ENCODE measurements around the gene MAMDC2. TPM values are rescaled to one million over a fixed set of nuclear protein-coding genes. Genes with fewer than 3 reads are reported as not detected.
A peak's percentile ranks its signal among the peaks of the same experiment; 100 is the strongest.

MAMDC2 gene
- total RNA-seq, 1 donor from 2014 or later = 28.7 TPM

GRCh38 chr9:70257502-70257901 is 213.9 kb downstream of the MAMDC2 start:
- Mint-ChIP-seq H3K4me1 (peaks cover 77% of the 10 kb centered on the region), H3K9me3 (no peaks in the 10 kb centered on the region), H3K27me3 (ENCODE audit: insufficient read depth, low read depth) (peaks cover 2% of the 10 kb centered on the region), H3K27ac (peak overlapping the region; percentile 97), H3K4me3 (peak overlapping the region; percentile 98), H3K36me3 (peaks cover 24% of the 10 kb centered on the region)
- TF ChIP-seq EZH2 (IDR thresholded peaks at IDR 0.05) (no peak), CTCF (IDR thresholded peaks at IDR 0.05) (no peak), EZH2phosphoT487 (IDR thresholded peaks at IDR 0.05) (no peak)
- peaks cover 37% of the 10 kb centered on the region for H3K79me2 ChIP-seq (ENCODE audit: low read depth)
- H3K36me3 ChIP-seq = no peaks in the 10 kb centered on the region
- peak overlapping the region; percentile 85 for H3K4me2 ChIP-seq
- no peaks in the 10 kb centered on the region for H3K27me3 ChIP-seq
- peaks cover 31% of the 10 kb centered on the region for H4K20me1 ChIP-seq (ENCODE audit: low read depth)
- H3F3A ChIP-seq (ENCODE audit: low read depth) = peaks cover 18% of the 10 kb centered on the region
- H3K9me3 ChIP-seq (ENCODE audit: low read depth) = no peaks in the 10 kb centered on the region
- no peak overlapping the region for H2AFZ ChIP-seq (replicated peaks)
- H3K9ac ChIP-seq = no peak overlapping the region
- no peak for DNase-seq (ENCODE audit: low spot score)
- H3K27ac ChIP-seq = no peak overlapping the region
- H3K4me3 ChIP-seq = no peak overlapping the region
- H3K4me1 ChIP-seq = peaks cover 17% of the 10 kb centered on the region

- peaks cover 2% of the 10 kb centered on the region for H3K27me3 Mint-ChIP-seq (ENCODE audit: insufficient read depth, low read depth)
Measured at GRCh38 chr9:70257991-70258691, 214.5 kb downstream of the MAMDC2 start.

GRCh38 chr9:70258692-70259511 is 215.3 kb downstream of the MAMDC2 start, which contains the start of gene SMC5:
TSS of gene SMC5 (plus strand) at chr9:70258978. CDS start at chr9:70259079, 101 bp downstream.
- Mint-ChIP-seq H3K27me3 (ENCODE audit: insufficient read depth, low read depth) (peaks cover 2% of the 10 kb centered on the region), H3K27ac (peak within 1 kb of the TSS; percentile 97), H3K4me3 (peak within 1 kb of the TSS; percentile 98), H3K9me3 (no peaks in the 10 kb centered on the region), H3K4me1 (peaks cover 69% of the 10 kb centered on the region), H3K36me3 (peaks cover 26% of the 10 kb centered on the region)
- TF ChIP-seq EZH2phosphoT487 (IDR thresholded peaks at IDR 0.05) = no peak
- TF ChIP-seq CTCF (IDR thresholded peaks at IDR 0.05) = no peak
- no peak for TF ChIP-seq EZH2 (IDR thresholded peaks at IDR 0.05)
- Histone ChIP-seq H3K9me3 (ENCODE audit: low read depth) (no peaks in the 10 kb centered on the region), H4K20me1 (ENCODE audit: low read depth) (peaks cover 45% of the 10 kb centered on the region), H3K27ac (peak within 1 kb of the TSS; percentile 72), H3K4me2 (peak within 1 kb of the TSS; percentile 85), H3K27me3 (no peaks in the 10 kb centered on the region), H3K9ac (peak within 1 kb of the TSS; percentile 77), H3K4me1 (peaks cover 21% of the 10 kb centered on the region), H3K36me3 (peaks cover under 1% of the 10 kb centered on the region), H3K79me2 (ENCODE audit: low read depth) (peaks cover 51% of the 10 kb centered on the region), H2AFZ (replicated peaks) (peak within 1 kb of the TSS; percentile 57), H3K4me3 (peak within 1 kb of the TSS; percentile 84), H3F3A (ENCODE audit: low read depth) (peaks cover 18% of the 10 kb centered on the region)
- peak; percentile 93 for DNase-seq (ENCODE audit: low spot score)

More at GRCh38 chr9:70257991-70258691, 214.5 kb downstream of the MAMDC2 start:
- Histone ChIP-seq H3K36me3 (no peaks in the 10 kb centered on the region), H3K4me3 (peak overlapping the region; percentile 84), H3K4me1 (peaks cover 21% of the 10 kb centered on the region), H3K27ac (peak overlapping the region; percentile 3), H3F3A (ENCODE audit: low read depth) (peaks cover 18% of the 10 kb centered on the region), H4K20me1 (ENCODE audit: low read depth) (peaks cover 38% of the 10 kb centered on the region), H3K27me3 (no peaks in the 10 kb centered on the region), H3K9me3 (ENCODE audit: low read depth) (no peaks in the 10 kb centered on the region), H2AFZ (replicated peaks) (peak overlapping the region; percentile 57), H3K9ac (no peak overlapping the region), H3K79me2 (ENCODE audit: low read depth) (peaks cover 43% of the 10 kb centered on the region), H3K4me2 (peak overlapping the region; percentile 85)
- Mint-ChIP-seq H3K9me3 (no peaks in the 10 kb centered on the region), H3K4me1 (peaks cover 75% of the 10 kb centered on the region), H3K36me3 (peaks cover 26% of the 10 kb centered on the region), H3K4me3 (peak overlapping the region; percentile 98), H3K27ac (peak overlapping the region; percentile 97)
- peak; percentile 20 for TF ChIP-seq EZH2 (IDR thresholded peaks at IDR 0.05)
- peak; percentile 32 for TF ChIP-seq EZH2phosphoT487 (IDR thresholded peaks at IDR 0.05)
- TF ChIP-seq CTCF (IDR thresholded peaks at IDR 0.05) = no peak
- peak; percentile 65 for DNase-seq (ENCODE audit: low spot score)
